ENCODE results near the gene PSPN.
A peak's percentile ranks its signal among the peaks of the same experiment; 100 is the strongest.

Gene PSPN

GRCh38 chr19:6378041-6378440 is 2.3 kb upstream of the PSPN start:
- peak; percentile 88 for DNase-seq
- no peak overlapping the region for H3K27ac ChIP-seq (ENCODE audit: low read depth, low read length)
- no peak overlapping the region for H2BK5ac ChIP-seq (ENCODE audit: low read length)
- no peak overlapping the region for H3K23ac ChIP-seq (ENCODE audit: low read length)
- no peak overlapping the region for H3K4ac ChIP-seq (ENCODE audit: low read depth, low read length)
- H3K18ac ChIP-seq (ENCODE audit: low read length), result no peak overlapping the region
- no peaks in the 10 kb centered on the region for H3K79me1 ChIP-seq (ENCODE audit: low read length)
- H2BK15ac ChIP-seq (replicated peaks; ENCODE audit: low read depth), result no peak overlapping the region
- H3K9ac ChIP-seq (ENCODE audit: low read length), result no peak overlapping the region
- H3K79me2 ChIP-seq (ENCODE audit: control insufficient read depth, insufficient read depth, low read length), result no peaks in the 10 kb centered on the region
- H4K8ac ChIP-seq (ENCODE audit: low read depth, low read length), result no peak overlapping the region
- no CpG with 5 or more reads among the region's 6 CpGs for WGBS (ENCODE audit: extremely low coverage, insufficient coverage, low lambda C conversion rate)
- no peak overlapping the region for H3K4me2 ChIP-seq (ENCODE audit: low read length)
- H2BK120ac ChIP-seq (ENCODE audit: low read depth, low read length), result no peak overlapping the region
- H2AK5ac ChIP-seq (ENCODE audit: low read length), result no peak overlapping the region
- H4K5ac ChIP-seq (ENCODE audit: low read length), result no peak overlapping the region
- H3K36me3 ChIP-seq (ENCODE audit: control insufficient read depth, insufficient read depth, low read length), result peaks cover 12% of the 10 kb centered on the region
- H3K27me3 ChIP-seq (ENCODE audit: insufficient read depth, low read length, poor library complexity), result no peaks in the 10 kb centered on the region
- H3K56ac ChIP-seq (ENCODE audit: low read length), result no peak overlapping the region
- H3K4me3 ChIP-seq (ENCODE audit: low read length), result no peak overlapping the region
- peaks cover 3% of the 10 kb centered on the region for H3K4me1 ChIP-seq (ENCODE audit: control insufficient read depth, low read depth, low read length)

- no peaks in the 10 kb centered on the region for H3K79me2 ChIP-seq (ENCODE audit: control insufficient read depth, insufficient read depth, low read length)
- no peak overlapping the region for H3K18ac ChIP-seq (ENCODE audit: low read length)
- no peak overlapping the region for H2BK15ac ChIP-seq (replicated peaks; ENCODE audit: low read depth)
- H2BK5ac ChIP-seq (ENCODE audit: low read length), result no peak overlapping the region
- no peak overlapping the region for H2AK5ac ChIP-seq (ENCODE audit: low read length)
- H4K8ac ChIP-seq (ENCODE audit: low read depth, low read length), result no peak overlapping the region
- H2BK120ac ChIP-seq (ENCODE audit: low read depth, low read length), result no peak overlapping the region
- DNase-seq, result no peak
- no peaks in the 10 kb centered on the region for H3K79me1 ChIP-seq (ENCODE audit: low read length)
- no peak overlapping the region for H4K5ac ChIP-seq (ENCODE audit: low read length)
- no CpG with 5 or more reads among the region's 19 CpGs for WGBS (ENCODE audit: extremely low coverage, insufficient coverage, low lambda C conversion rate)
- H3K4ac ChIP-seq (ENCODE audit: low read depth, low read length), result no peak overlapping the region
- no peak overlapping the region for H3K9ac ChIP-seq (ENCODE audit: low read length)
- no peak overlapping the region for H3K4me3 ChIP-seq (ENCODE audit: low read length)
- no peak overlapping the region for H3K27ac ChIP-seq (ENCODE audit: low read depth, low read length)
- no peak overlapping the region for H3K56ac ChIP-seq (ENCODE audit: low read length)
- no peak overlapping the region for H3K23ac ChIP-seq (ENCODE audit: low read length)
- peaks cover 4% of the 10 kb centered on the region for H3K4me1 ChIP-seq (ENCODE audit: control insufficient read depth, low read depth, low read length)
- no peaks in the 10 kb centered on the region for H3K27me3 ChIP-seq (ENCODE audit: insufficient read depth, low read length, poor library complexity)
- no peak overlapping the region for H3K4me2 ChIP-seq (ENCODE audit: low read length)
- peaks cover 12% of the 10 kb centered on the region for H3K36me3 ChIP-seq (ENCODE audit: control insufficient read depth, insufficient read depth, low read length)
These were observed 918 bp upstream of the PSPN start for GRCh38 chr19:6376512-6377190.

- H2AK5ac ChIP-seq (ENCODE audit: low read length), result no peak overlapping the region
- H4K8ac ChIP-seq (ENCODE audit: low read depth, low read length), result no peak overlapping the region
- no CpG with 5 or more reads among the region's 29 CpGs for WGBS (ENCODE audit: extremely low coverage, insufficient coverage, low lambda C conversion rate)
- H3K18ac ChIP-seq (ENCODE audit: low read length), result no peak overlapping the region
- no peak for DNase-seq
- H3K4ac ChIP-seq (ENCODE audit: low read depth, low read length), result no peak overlapping the region
- H3K4me1 ChIP-seq (ENCODE audit: control insufficient read depth, low read depth, low read length), result peaks cover 4% of the 10 kb centered on the region
- no peak overlapping the region for H2BK5ac ChIP-seq (ENCODE audit: low read length)
- H3K23ac ChIP-seq (ENCODE audit: low read length), result no peak overlapping the region
- no peaks in the 10 kb centered on the region for H3K27me3 ChIP-seq (ENCODE audit: insufficient read depth, low read length, poor library complexity)
- H4K5ac ChIP-seq (ENCODE audit: low read length), result no peak overlapping the region
- no peak overlapping the region for H3K9ac ChIP-seq (ENCODE audit: low read length)
- H2BK120ac ChIP-seq (ENCODE audit: low read depth, low read length), result no peak overlapping the region
- H3K79me1 ChIP-seq (ENCODE audit: low read length), result no peaks in the 10 kb centered on the region
- no peak overlapping the region for H3K4me3 ChIP-seq (ENCODE audit: low read length)
- H3K36me3 ChIP-seq (ENCODE audit: control insufficient read depth, insufficient read depth, low read length), result peaks cover 3% of the 10 kb centered on the region
- no peak overlapping the region for H3K4me2 ChIP-seq (ENCODE audit: low read length)
- H3K56ac ChIP-seq (ENCODE audit: low read length), result no peak overlapping the region
- no peaks in the 10 kb centered on the region for H3K79me2 ChIP-seq (ENCODE audit: control insufficient read depth, insufficient read depth, low read length)
- no peak overlapping the region for H3K27ac ChIP-seq (ENCODE audit: low read depth, low read length)
- no peak overlapping the region for H2BK15ac ChIP-seq (replicated peaks; ENCODE audit: low read depth)
These were observed 872 bp downstream of the PSPN start for GRCh38 chr19:6374711-6375410.

- no peak overlapping the region for H2BK15ac ChIP-seq (replicated peaks; ENCODE audit: low read depth)
- no peaks in the 10 kb centered on the region for H3K79me1 ChIP-seq (ENCODE audit: low read length)
- peak overlapping the region; percentile 68 for H3K9ac ChIP-seq (ENCODE audit: low read length)
- H3K4me3 ChIP-seq (ENCODE audit: low read length), result no peak overlapping the region
- no peak overlapping the region for H4K8ac ChIP-seq (ENCODE audit: low read depth, low read length)
- H3K27me3 ChIP-seq (ENCODE audit: insufficient read depth, low read length, poor library complexity), result no peaks in the 10 kb centered on the region
- H3K4ac ChIP-seq (ENCODE audit: low read depth, low read length), result no peak overlapping the region
- H2AK5ac ChIP-seq (ENCODE audit: low read length), result peak overlapping the region; percentile 38
- no peak overlapping the region for H2BK5ac ChIP-seq (ENCODE audit: low read length)
- H3K56ac ChIP-seq (ENCODE audit: low read length), result peak overlapping the region; percentile 84
- no peak overlapping the region for H3K4me2 ChIP-seq (ENCODE audit: low read length)
- peaks cover 4% of the 10 kb centered on the region for H3K4me1 ChIP-seq (ENCODE audit: control insufficient read depth, low read depth, low read length)
- H2BK120ac ChIP-seq (ENCODE audit: low read depth, low read length), result no peak overlapping the region
- no peaks in the 10 kb centered on the region for H3K79me2 ChIP-seq (ENCODE audit: control insufficient read depth, insufficient read depth, low read length)
- H4K5ac ChIP-seq (ENCODE audit: low read length), result no peak overlapping the region
- no peak overlapping the region for H3K23ac ChIP-seq (ENCODE audit: low read length)
- no peaks in the 10 kb centered on the region for H3K36me3 ChIP-seq (ENCODE audit: control insufficient read depth, insufficient read depth, low read length)
- H3K27ac ChIP-seq (ENCODE audit: low read depth, low read length), result peak overlapping the region; percentile 48
- WGBS (ENCODE audit: extremely low coverage, insufficient coverage, low lambda C conversion rate), result no CpG with 5 or more reads among the region's 29 CpGs
- no peak overlapping the region for H3K18ac ChIP-seq (ENCODE audit: low read length)
- DNase-seq, result no peak
These were observed 1.5 kb downstream of the PSPN start for GRCh38 chr19:6374161-6374709.

GRCh38 chr19:6373813-6374108 is 2.0 kb downstream of the PSPN start:
- Histone ChIP-seq H3K9ac (ENCODE audit: low read length) (peak overlapping the region; percentile 68), H3K4me2 (ENCODE audit: low read length) (peak overlapping the region; percentile 42), H3K4me3 (ENCODE audit: low read length) (no peak overlapping the region), H4K5ac (ENCODE audit: low read length) (no peak overlapping the region), H2AK5ac (ENCODE audit: low read length) (no peak overlapping the region), H3K4me1 (ENCODE audit: control insufficient read depth, low read depth, low read length) (peaks cover 4% of the 10 kb centered on the region), H3K79me1 (ENCODE audit: low read length) (no peaks in the 10 kb centered on the region), H3K18ac (ENCODE audit: low read length) (no peak overlapping the region), H3K27ac (ENCODE audit: low read depth, low read length) (peak overlapping the region; percentile 48), H3K79me2 (ENCODE audit: control insufficient read depth, insufficient read depth, low read length) (no peaks in the 10 kb centered on the region), H3K36me3 (ENCODE audit: control insufficient read depth, insufficient read depth, low read length) (no peaks in the 10 kb centered on the region), H2BK15ac (replicated peaks; ENCODE audit: low read depth) (no peak overlapping the region), H3K4ac (ENCODE audit: low read depth, low read length) (no peak overlapping the region), H3K23ac (ENCODE audit: low read length) (no peak overlapping the region), H2BK120ac (ENCODE audit: low read depth, low read length) (no peak overlapping the region), H4K8ac (ENCODE audit: low read depth, low read length) (no peak overlapping the region), H3K27me3 (ENCODE audit: insufficient read depth, low read length, poor library complexity) (no peaks in the 10 kb centered on the region), H3K56ac (ENCODE audit: low read length) (peak overlapping the region; percentile 84), H2BK5ac (ENCODE audit: low read length) (peak overlapping the region; percentile 70)
- WGBS (ENCODE audit: extremely low coverage, insufficient coverage, low lambda C conversion rate), result no CpG with 5 or more reads among the region's 5 CpGs
- no peak for DNase-seq
